HG03521 (cell line): Measurements from ENCODE around the gene MYO18B.

Source experiments
- ATAC-seq: cut with Tn5 transposase; IDR thresholded peaks from one replicate; pipeline ENCODE4 v1.9.1; 2021; ENCODE audit warnings: mild to moderate bottlenecking, moderate library complexity; ENCODE audit not compliant: unreplicated experiment

MYO18B gene

DNA sequence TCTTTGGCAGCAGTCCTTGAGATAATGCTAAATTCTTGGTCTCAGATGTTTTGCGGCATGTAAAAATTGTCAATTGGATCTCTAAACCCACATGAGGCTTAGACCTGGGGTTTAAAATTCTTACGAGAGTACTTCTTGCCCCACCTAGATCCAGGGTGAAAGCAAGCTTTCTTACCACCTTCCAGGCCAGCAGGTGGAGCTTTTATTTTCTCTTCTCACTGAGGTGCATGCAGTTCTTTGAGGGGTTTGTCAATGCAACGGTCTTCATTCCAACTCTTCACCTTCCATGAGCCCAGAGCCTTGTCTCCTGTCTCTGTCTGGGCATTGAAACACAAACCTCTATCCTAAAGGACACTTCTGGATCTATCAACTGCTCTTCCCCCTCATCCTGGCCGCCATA is 154.1 kb downstream of the MYO18B start:
- ATAC-seq, result no peak

DNA sequence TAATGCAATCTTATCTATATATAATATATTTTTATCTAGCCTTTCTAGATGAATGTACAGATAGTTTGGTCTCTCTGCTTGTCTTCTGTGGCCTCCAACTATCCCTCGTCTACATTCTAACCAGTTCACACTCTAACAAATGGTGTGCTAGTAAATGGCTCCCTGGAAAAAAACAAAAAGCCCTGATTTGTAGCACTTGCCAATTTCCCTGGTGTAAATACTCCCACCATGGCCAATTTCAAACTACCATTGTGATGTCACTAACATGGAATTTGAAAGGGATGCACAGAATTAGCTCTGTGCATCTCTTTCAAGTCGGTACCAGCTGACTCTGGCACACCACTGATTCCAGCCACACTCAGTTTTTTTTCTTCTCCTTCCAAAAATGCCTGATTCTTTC is 154.6 kb downstream of the MYO18B start:
- no peak for ATAC-seq

DNA sequence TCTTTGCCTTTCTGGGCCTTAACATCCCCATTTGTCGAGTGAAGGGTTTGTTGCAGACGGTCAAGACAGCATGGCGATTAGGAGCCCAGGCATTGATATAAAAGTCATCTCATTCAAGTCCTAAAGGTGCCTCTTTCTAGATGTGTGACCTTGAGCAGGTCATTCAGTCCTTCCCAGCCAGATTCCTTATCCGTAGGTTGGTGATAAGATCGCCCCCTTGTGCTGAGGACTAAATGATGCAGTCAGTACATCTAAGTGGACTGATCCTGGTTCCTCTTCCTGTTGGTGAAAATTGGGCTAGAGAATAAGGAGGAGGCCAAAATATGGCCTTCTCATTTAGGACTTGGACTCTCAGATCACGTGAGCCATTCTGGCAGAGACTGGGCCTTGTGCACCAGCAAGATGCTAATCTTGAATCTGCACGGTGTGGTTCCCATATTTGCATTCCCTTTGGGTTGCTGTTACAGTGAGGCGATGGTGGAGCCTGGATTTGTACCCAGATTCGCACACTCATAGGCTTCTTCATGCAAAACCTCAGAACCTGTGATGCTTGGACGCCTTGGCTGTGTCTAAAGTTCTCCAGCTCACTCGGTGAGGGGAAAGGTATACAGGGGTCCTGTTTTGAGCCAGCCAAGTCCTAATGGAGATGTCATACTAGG is 156.8 kb downstream of the MYO18B start:
- no peak for ATAC-seq

- ATAC-seq, result no peak
These were observed 157.6 kb downstream of the MYO18B start for GRCh38 chr22:25899566-25899965.

- ATAC-seq, result no peak
These were observed 158.4 kb downstream of the MYO18B start for GRCh38 chr22:25900390-25900789.

GRCh38 chr22:25900880-25901279 is 158.9 kb downstream of the MYO18B start:
- ATAC-seq, result no peak

- no peak for ATAC-seq
These were observed 160.4 kb downstream of the MYO18B start for GRCh38 chr22:25902402-25902801.

GRCh38 chr22:25903294-25903693 is 161.3 kb downstream of the MYO18B start:
- ATAC-seq, result no peak

DNA sequence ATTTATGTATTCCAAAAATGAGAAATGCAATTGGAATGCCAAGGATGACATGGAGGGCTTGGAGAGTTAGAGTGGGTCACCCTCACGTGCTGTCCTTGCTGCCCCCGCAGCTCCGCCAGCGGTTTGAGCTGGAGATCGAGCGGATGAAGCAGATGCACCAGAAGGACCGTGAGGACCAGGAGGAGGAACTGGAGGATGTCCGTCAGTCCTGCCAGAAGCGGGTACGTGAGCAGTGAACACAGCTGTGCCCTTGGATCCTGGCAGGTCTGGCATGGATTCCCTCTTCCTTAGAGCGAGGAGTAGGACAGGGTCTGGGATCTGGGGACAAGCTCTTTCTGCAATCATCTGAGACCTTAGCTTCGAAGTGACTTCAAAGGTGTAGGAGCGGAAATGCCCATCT is 166.2 kb downstream of the MYO18B start:
- no peak for ATAC-seq

- ATAC-seq, result no peak
These were observed 166.8 kb downstream of the MYO18B start for GRCh38 chr22:25908755-25909154.

DNA sequence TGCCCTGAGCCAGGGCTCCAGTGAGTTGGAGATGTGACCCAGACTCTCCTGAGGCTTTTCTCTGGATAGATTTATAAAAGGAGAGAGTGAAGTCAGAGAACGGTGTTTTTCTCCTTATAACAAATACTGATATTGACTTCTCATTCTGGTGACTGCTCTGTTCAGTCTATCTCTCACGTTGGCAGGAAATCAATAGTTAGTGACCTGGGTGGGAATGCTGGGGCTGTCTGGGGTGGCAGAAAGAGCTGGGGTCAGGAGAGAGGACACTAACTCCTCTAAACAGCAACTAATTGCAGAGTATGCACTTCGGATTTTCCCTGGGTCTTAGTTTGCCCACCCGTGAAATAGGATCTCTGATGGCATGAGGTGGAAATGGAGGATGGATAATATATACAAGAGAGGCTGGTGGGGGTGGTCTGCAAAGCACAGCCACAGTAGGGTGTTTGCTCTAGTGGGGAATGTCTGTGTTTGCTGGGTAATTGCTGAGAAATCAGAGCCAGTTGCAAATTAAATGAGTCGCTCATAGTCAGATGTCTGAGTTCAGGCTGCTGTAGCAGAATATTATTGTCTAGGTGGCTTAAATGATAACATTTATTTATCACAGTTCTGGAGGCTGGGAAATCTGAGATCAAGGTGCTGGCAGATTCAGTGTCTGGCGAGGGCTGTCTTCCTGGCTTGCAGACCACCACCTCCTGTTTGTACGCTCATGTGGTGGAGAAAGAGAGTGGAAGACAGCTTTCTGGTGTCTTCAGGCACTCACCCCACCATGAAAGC is 167.8 kb downstream of the MYO18B start:
- no peak for ATAC-seq

GRCh38 chr22:25911243-25911972 is 169.4 kb downstream of the MYO18B start:
- no peak for ATAC-seq

- ATAC-seq, result no peak
These were observed 177.5 kb downstream of the MYO18B start for GRCh38 chr22:25919452-25919851.

GRCh38 chr22:25922141-25922540 is 180.2 kb downstream of the MYO18B start:
- no peak for ATAC-seq

DNA sequence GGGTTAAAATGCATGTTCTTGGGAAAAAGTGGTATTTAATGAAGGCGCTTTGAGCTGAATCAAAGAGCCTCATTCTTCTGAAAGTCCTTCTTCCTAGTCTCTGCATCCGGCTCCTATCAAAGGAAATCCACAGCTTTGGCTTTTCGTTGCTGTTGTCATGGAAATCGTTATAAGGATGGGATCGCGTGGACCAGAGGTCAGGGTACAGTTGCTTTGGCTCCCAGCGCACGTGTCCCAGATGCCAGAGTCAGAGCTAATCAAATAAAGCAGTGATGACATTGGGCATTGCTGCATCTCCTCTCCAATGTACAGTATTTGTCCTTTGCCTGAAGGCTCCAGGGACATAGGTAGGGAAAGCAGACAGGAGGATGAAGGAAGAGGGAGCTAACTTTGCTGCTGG is 181.9 kb downstream of the MYO18B start:
- ATAC-seq, result no peak

- ATAC-seq, result no peak
These were observed 186.1 kb downstream of the MYO18B start for GRCh38 chr22:25928038-25928437.

DNA sequence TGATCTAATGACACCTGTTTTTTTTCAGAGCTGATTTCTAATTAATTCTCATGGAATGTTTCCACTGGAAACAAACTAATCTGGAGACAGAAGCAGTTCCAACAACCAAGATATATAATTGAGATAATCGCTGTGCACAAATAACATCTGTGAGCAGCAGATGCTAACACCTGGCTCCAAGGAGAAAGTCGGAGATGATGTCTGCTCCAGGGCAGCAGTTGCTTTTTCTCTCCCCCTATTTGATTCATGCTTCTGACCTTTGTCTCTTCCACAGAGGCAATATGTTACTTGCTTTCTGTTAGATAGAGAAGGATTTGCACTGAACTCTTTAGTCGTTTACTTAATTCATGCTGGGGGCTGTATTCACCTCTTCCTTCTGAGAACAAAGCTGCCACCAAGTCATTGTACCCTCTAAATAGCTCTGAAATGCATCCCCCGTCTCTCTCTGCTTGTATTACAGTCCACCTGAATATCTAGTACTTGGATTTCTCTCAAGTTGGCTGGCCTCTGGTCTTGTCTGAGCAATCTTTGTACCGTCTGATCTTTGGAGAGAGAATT is 187.4 kb downstream of the MYO18B start:
- ATAC-seq, result no peak

DNA sequence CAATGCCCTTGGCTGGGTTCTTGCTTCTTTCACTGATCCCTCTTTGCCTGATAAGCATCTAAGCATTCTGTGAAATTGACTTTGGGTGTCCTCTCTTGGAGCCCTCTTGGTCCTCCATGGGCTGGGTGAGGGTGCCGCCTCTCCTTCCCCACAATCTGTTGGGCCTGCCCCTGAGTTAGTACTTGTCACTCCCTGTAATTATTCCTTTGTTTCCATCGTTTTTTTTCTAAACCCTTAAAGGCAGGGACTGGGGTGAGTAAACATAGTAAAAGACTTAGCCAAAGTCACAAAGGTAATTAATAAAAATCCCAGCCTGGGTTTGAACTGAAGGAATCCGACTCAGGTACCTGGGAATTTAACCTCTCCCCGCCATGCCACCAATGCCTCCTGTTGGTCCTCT is 188.1 kb downstream of the MYO18B start:
- no peak for ATAC-seq

- no peak for ATAC-seq
These were observed 188.9 kb downstream of the MYO18B start for GRCh38 chr22:25930788-25931310.

DNA sequence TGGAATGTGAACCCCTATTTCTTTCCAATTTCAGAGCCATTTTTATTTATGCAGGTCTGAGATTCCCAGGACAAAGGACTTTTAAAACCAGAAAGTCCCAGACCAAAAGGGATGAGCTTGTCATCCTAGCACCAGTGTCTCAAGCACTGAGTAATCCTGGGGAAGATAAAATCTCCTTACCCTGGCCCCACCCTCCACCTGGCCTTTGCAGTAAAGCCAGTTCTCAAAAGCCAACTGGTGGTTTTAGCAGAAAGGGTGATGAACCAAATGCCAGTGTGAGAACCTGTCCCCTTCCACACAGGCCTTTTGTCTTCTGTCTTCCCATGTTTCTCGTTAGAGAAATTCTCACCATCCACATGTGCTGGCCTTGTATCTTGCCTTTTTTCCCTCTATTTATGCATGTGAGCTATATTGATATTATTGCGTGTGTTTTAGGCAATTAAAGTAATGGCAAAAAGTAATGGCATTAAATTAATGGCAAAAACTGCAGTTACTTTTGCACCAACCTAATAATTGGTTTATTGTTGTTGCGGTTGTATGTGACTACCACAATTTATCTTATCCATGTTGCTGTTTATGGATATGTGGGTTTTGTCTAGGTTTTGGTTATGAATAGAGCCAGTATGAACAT is 191.3 kb downstream of the MYO18B start:
- no peak for ATAC-seq
